Neural cell (in vitro differentiated cells): ENCODE data around the gene PDE4D. TPM values are rescaled to one million over a fixed set of nuclear protein-coding genes. Genes with fewer than 3 reads are reported as not detected.

Experiments used
- H2AFZ ChIP-seq: fragments of 200-600, 300-800 bp; sonication (generic), shearing (Covaris generic); 2 replicates; pipeline ENCODE4 v1.6.0; 2014; ENCODE audit warnings: low read depth, mild to moderate bottlenecking, antibody characterized with exemption, low read length, moderate library complexity
- H3F3A ChIP-seq: fragments of 200-600 bp; shearing (Covaris generic); 2 replicates; pipeline ENCODE4 v1.6.1; 2016; ENCODE audit warnings: mild to moderate bottlenecking, moderate library complexity, mixed read lengths, antibody characterized with exemption, low read length; ENCODE audit not compliant: insufficient read depth, poor library complexity, severe bottlenecking
- H3K27ac ChIP-seq: fragments of 200-600, 300-800 bp; sonication (generic), shearing (Covaris generic); 2 replicates; pipeline ENCODE4 v1.5.1; 2014; ENCODE audit warnings: mild to moderate bottlenecking, low read length, moderate library complexity
- H3K27me3 ChIP-seq: fragments of 300-800, 200-600 bp; sonication (generic), shearing (Covaris generic); 2 replicates; pipeline ENCODE4 v1.6.0; 2014; ENCODE audit warnings: mild to moderate bottlenecking, low read depth, low read length, moderate library complexity; ENCODE audit not compliant: insufficient read depth
- H3K36me3 ChIP-seq: fragments of 300-800, 200-600 bp; sonication (generic), shearing (Covaris generic); 2 replicates; pipeline ENCODE4 v1.5.1; 2014; ENCODE audit warnings: mild to moderate bottlenecking, antibody characterized with exemption, low read length, moderate library complexity; ENCODE audit not compliant: insufficient read depth
- H3K4me2 ChIP-seq: fragments of 300-800, 200-600 bp; sonication (generic), shearing (Covaris generic); 2 replicates; pipeline ENCODE4 v1.6.0; 2014; ENCODE audit warnings: mild to moderate bottlenecking, low read length
- H3K4me3 ChIP-seq: fragments of 300-800, 200-600 bp; sonication (generic), shearing (Covaris generic); 2 replicates; pipeline ENCODE4 v1.5.1; 2014; ENCODE audit warnings: mild to moderate bottlenecking, low read length, moderate library complexity
- H3K79me2 ChIP-seq: fragments of 200-600 bp; shearing (Covaris generic); replicated peaks from 2 replicates; pipeline ENCODE4 v1.6.0; 2014; ENCODE audit warnings: mild to moderate bottlenecking, low read length, moderate library complexity; ENCODE audit not compliant: insufficient read depth
- H3K9ac ChIP-seq: fragments of 300-800, 200-600 bp; sonication (generic), shearing (Covaris generic); 2 replicates; pipeline ENCODE4 v1.6.1; 2016; ENCODE audit warnings: mild to moderate bottlenecking, low read length, mixed read lengths
- H3K9me2 ChIP-seq: fragments of 200-600 bp; shearing (Covaris generic); 2 replicates; pipeline ENCODE4 v1.6.1; 2016; ENCODE audit warnings: mild to moderate bottlenecking, low read length, mixed read lengths; ENCODE audit not compliant: insufficient read depth
- H3K9me3 ChIP-seq: fragments of 200-600, 300-800 bp; sonication (generic), shearing (Covaris generic); 2 replicates; pipeline ENCODE4 v1.6.1; 2016; ENCODE audit warnings: mild to moderate bottlenecking, mixed run types, low read length, moderate library complexity, mixed read lengths
- H4K20me1 ChIP-seq: fragments of 200-600 bp; shearing (Covaris generic); 2 replicates; pipeline ENCODE4 v1.6.1; 2016; ENCODE audit warnings: mild to moderate bottlenecking, mixed run types; ENCODE audit not compliant: insufficient read depth
- CTCF ChIP-seq: fragments of 450-650 bp; IDR thresholded peaks from 2 replicates; pipeline ENCODE4 v1.5.1; 2014; ENCODE audit warnings: antibody characterized with exemption, mild to moderate bottlenecking, moderate library complexity; ENCODE audit not compliant: poor library complexity, severe bottlenecking
- EP300 ChIP-seq: fragments of 450-650 bp; conservative IDR thresholded peaks from 2 replicates; pipeline ENCODE4 v1.6.1; 2014; ENCODE audit warnings: antibody characterized with exemption, mild to moderate bottlenecking, moderate library complexity; ENCODE audit not compliant: poor library complexity, severe bottlenecking
- EZH2 ChIP-seq: fragments of 200-600, 300-800 bp; shearing (Covaris generic), sonication (generic); IDR thresholded peaks from 2 replicates; pipeline ENCODE4 v1.6.1; 2014; ENCODE audit warnings: antibody characterized with exemption, low read length, borderline replicate concordance, mild to moderate bottlenecking; ENCODE audit not compliant: insufficient read depth, poor library complexity, severe bottlenecking
- MXI1 ChIP-seq: fragments of 450-650 bp; conservative IDR thresholded peaks from 2 replicates; pipeline ENCODE4 v1.6.1; 2014; ENCODE audit warnings: antibody characterized with exemption, mild to moderate bottlenecking; ENCODE audit not compliant: poor library complexity, severe bottlenecking
- POLR2AphosphoS5 ChIP-seq: IDR thresholded peaks from 2 replicates; pipeline ENCODE4 v1.6.1; 2012
- RAD21 ChIP-seq: fragments of 450-650 bp; conservative IDR thresholded peaks from 2 replicates; pipeline ENCODE4 v1.6.1; 2014; ENCODE audit warnings: antibody characterized with exemption, mild to moderate bottlenecking, moderate library complexity
- REST ChIP-seq: IDR thresholded peaks from 2 replicates; pipeline ENCODE4 v1.6.1; 2012; ENCODE audit warnings: borderline replicate concordance
- SMC3 ChIP-seq: fragments of 450-650 bp; conservative IDR thresholded peaks from 2 replicates; pipeline ENCODE4 v1.6.1; 2014; ENCODE audit warnings: antibody characterized with exemption, mild to moderate bottlenecking, moderate library complexity; ENCODE audit not compliant: poor library complexity
- TAF1 ChIP-seq: IDR thresholded peaks from 2 replicates; pipeline ENCODE4 v1.6.1; 2012; ENCODE audit warnings: low read depth
- polyA plus RNA-seq: library from polyadenylated mRNA; depleted of rRNA; stranded (reverse); fragments of >200 nt; gene quantifications from 2 replicates; pipeline ENCODE4 v1.2.3, GENCODE V29; 2014

The PDE4D gene
- polyA plus RNA-seq, 1 donor from 2014 or later = 42.8 TPM

DNA sequence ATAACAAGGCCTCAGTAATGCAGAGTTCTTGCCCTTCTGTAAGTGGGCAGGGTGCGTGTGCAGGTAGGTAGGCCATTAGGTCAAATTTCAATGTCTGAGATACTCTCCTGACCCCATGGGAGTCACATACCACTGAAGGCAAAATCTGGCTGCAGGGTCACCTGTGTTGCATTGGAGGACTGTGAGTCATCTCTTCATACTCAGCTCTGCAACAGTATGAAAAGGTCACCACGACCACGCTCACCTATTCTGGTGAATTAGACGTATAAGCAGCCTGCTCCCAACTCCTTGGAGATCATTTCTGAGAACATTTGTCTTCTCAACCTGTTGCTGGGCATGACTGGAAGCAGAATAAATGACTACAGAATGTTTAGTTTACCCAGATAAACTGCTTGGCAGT, 599.8 kb downstream of the PDE4D start:
- no peak overlapping the region for H3K27ac ChIP-seq
- no peaks in the 10 kb centered on the region for H3K27me3 ChIP-seq
- no peaks in the 10 kb centered on the region for H3K9me2 ChIP-seq
- no peaks in the 10 kb centered on the region for H4K20me1 ChIP-seq
- H3K79me2 ChIP-seq = no peaks in the 10 kb centered on the region
- TF ChIP-seq POLR2AphosphoS5 (no peak), REST (no peak), EP300 (no peak), RAD21 (no peak), MXI1 (no peak), CTCF (no peak)
- H3K4me3 ChIP-seq = no peak overlapping the region
- no peak overlapping the region for H3K4me2 ChIP-seq
- H2AFZ ChIP-seq = no peak overlapping the region
- H3K9me3 ChIP-seq = no peaks in the 10 kb centered on the region
- no peaks in the 10 kb centered on the region for H3K36me3 ChIP-seq
- H3F3A ChIP-seq = no peaks in the 10 kb centered on the region
- no peak overlapping the region for H3K9ac ChIP-seq

GRCh38 chr5:59291941-59292340, 601.6 kb downstream of the PDE4D start:
- no peaks in the 10 kb centered on the region for H3K9me2 ChIP-seq
- no peaks in the 10 kb centered on the region for H3F3A ChIP-seq
- H4K20me1 ChIP-seq = no peaks in the 10 kb centered on the region
- H3K27ac ChIP-seq = no peak overlapping the region
- no peak overlapping the region for H3K4me2 ChIP-seq
- no peaks in the 10 kb centered on the region for H3K27me3 ChIP-seq
- no peak overlapping the region for H3K4me3 ChIP-seq
- H2AFZ ChIP-seq = no peak overlapping the region
- no peak overlapping the region for H3K9ac ChIP-seq
- no peaks in the 10 kb centered on the region for H3K9me3 ChIP-seq
- H3K79me2 ChIP-seq = no peaks in the 10 kb centered on the region
- H3K36me3 ChIP-seq = no peaks in the 10 kb centered on the region
- no peak for TF ChIP-seq EZH2
- no peak for TF ChIP-seq CTCF
- no peak for TF ChIP-seq POLR2AphosphoS5
- TF ChIP-seq SMC3 = no peak
- TF ChIP-seq TAF1 = no peak
- no peak for TF ChIP-seq EP300
- no peak for TF ChIP-seq REST
- no peak for TF ChIP-seq RAD21
- no peak for TF ChIP-seq MXI1
